NCI-H146 treated with DMSO at 0.1 percent for 48 hours (cell line): ENCODE results near the gene ATAD1.
"Not testable (repeated sequence)": the region's sequence is repeated elsewhere in the genome, so short reads cannot be mapped to it uniquely, and the experiment has no call there.

ENCODE experiments used
- DNase-seq: peaks from one replicate; lab custom pipeline; 2025; ENCODE audit not compliant: unreplicated experiment; lab: John Stamatoyannopoulos, UW

ATAD1 gene

GRCh38 chr10:87803831-87804230, 14.2 kb downstream of the ATAD1 start:
- no peak for DNase-seq

GRCh38 chr10:87803328-87803727, 14.7 kb downstream of the ATAD1 start:
- no peak for DNase-seq

- DNase-seq, result not testable (repeated sequence)
These were observed 16.1 kb downstream of the ATAD1 start for GRCh38 chr10:87801813-87802435.

GRCh38 chr10:87799860-87800259, 18.2 kb downstream of the ATAD1 start:
- no peak for DNase-seq

- no peak for DNase-seq
These were observed 19.9 kb downstream of the ATAD1 start for GRCh38 chr10:87798082-87798481.

- no peak for DNase-seq
These were observed 23.7 kb downstream of the ATAD1 start for GRCh38 chr10:87794285-87794684.

- DNase-seq, result no peak
These were observed 27.8 kb downstream of the ATAD1 start for GRCh38 chr10:87790185-87790584.

GRCh38 chr10:87786421-87786820, 31.6 kb downstream of the ATAD1 start:
- DNase-seq, result no peak

- DNase-seq, result no peak
These were observed 35.3 kb downstream of the ATAD1 start for GRCh38 chr10:87782721-87783120.

- no peak for DNase-seq
These were observed 36.5 kb downstream of the ATAD1 start for GRCh38 chr10:87781545-87781944.

GRCh38 chr10:87776328-87776727, 41.7 kb downstream of the ATAD1 start:
- DNase-seq, result no peak

GRCh38 chr10:87775766-87776165, 42.3 kb downstream of the ATAD1 start:
- DNase-seq, result no peak

GRCh38 chr10:87771871-87772500, 46.0 kb downstream of the ATAD1 start:
- DNase-seq, result peak; percentile 7

GRCh38 chr10:87767253-87767652, 50.8 kb downstream of the ATAD1 start:
- DNase-seq, result no peak

GRCh38 chr10:87765666-87766376, 52.2 kb downstream of the ATAD1 start:
- no peak for DNase-seq

GRCh38 chr10:87764072-87764934, 53.7 kb downstream of the ATAD1 start:
- DNase-seq, result no peak

GRCh38 chr10:87763086-87763861, 54.8 kb downstream of the ATAD1 start:
- DNase-seq, result no peak

GRCh38 chr10:87761892-87762291, 56.1 kb downstream of the ATAD1 start:
- DNase-seq, result no peak

- no peak for DNase-seq
These were observed 56.9 kb downstream of the ATAD1 start for GRCh38 chr10:87761153-87761552.

GRCh38 chr10:87760195-87760905, 57.7 kb downstream of the ATAD1 start:
- no peak for DNase-seq
